ENCODE measurements around the gene CACNG1. TPM values are rescaled to one million over a fixed set of nuclear protein-coding genes. Genes with fewer than 3 reads are reported as not detected.
"Not testable (repeated sequence)": the region's sequence is repeated elsewhere in the genome, so short reads cannot be mapped to it uniquely, and the experiment has no call there.

CACNG1 gene
- polyA plus RNA-seq, 1 donor (not counting 4 experiments of a cell fraction or from before 2014, with no cell fraction given) = not detected

- no peak for DNase-seq (ENCODE audit: low read depth, low spot score)
- dilution Hi-C loops (cut with MboI; ENCODE audit: extremely low pct_ligation_motif_present, low sequenced_read_pairs) = no loop called here
Observed at GRCh38 chr17:67093348-67093747, 49.0 kb downstream of the CACNG1 start.

GRCh38 chr17:67095291-67095690, 50.9 kb downstream of the CACNG1 start:
- DNase-seq (ENCODE audit: low read depth, low spot score); H3K27ac ChIP-seq (ENCODE audit: control insufficient read depth, insufficient read depth, low read length); H3K36me3 ChIP-seq (ENCODE audit: control insufficient read depth in 2 of 2, extremely low read depth in 1 of 2, insufficient read depth in 2 of 2, low read length in 2 of 2); H4K20me1 ChIP-seq (ENCODE audit: control insufficient read depth, extremely low read depth, insufficient read depth, low read length); H3K4me2 ChIP-seq (ENCODE audit: control insufficient read depth, extremely low read depth, insufficient read depth, low read depth, low read length); H2AFZ ChIP-seq (ENCODE audit: control insufficient read depth, low read length); H3K79me2 ChIP-seq (ENCODE audit: control insufficient read depth, insufficient read depth, low read length); H3K9me1 ChIP-seq (ENCODE audit: control insufficient read depth, extremely low read depth, insufficient read depth, low read length); H3K4me1 ChIP-seq (ENCODE audit: control insufficient read depth, extremely low read depth, insufficient read depth, low read length); dilution Hi-C loops (cut with MboI; ENCODE audit: extremely low pct_ligation_motif_present, low sequenced_read_pairs); H3K9me3 ChIP-seq (ENCODE audit: control insufficient read depth, low read depth, low read length); H3K4me3 ChIP-seq (ENCODE audit: control insufficient read depth in 2 of 3, extremely low read depth in 1 of 3, insufficient read depth in 2 of 3, low read depth in 1 of 3, low read length in 3 of 3); H3K9ac ChIP-seq (ENCODE audit: control insufficient read depth, extremely low read depth, insufficient read depth, low read length); FAIRE-seq; H3K27me3 ChIP-seq (ENCODE audit: control insufficient read depth, extremely low read depth, insufficient read depth, low read length): not testable (repeated sequence)

More at GRCh38 chr17:67093348-67093747, 49.0 kb downstream of the CACNG1 start:
- no peak overlapping the region for H3K4me3 ChIP-seq (ENCODE audit: control insufficient read depth in 2 of 3, extremely low read depth in 1 of 3, insufficient read depth in 2 of 3, low read depth in 1 of 3, low read length in 3 of 3)
- peaks cover 4% of the 10 kb centered on the region for H4K20me1 ChIP-seq (ENCODE audit: control insufficient read depth, extremely low read depth, insufficient read depth, low read length)
- H3K79me2 ChIP-seq (ENCODE audit: control insufficient read depth, insufficient read depth, low read length) = peaks cover 4% of the 10 kb centered on the region
- no peaks in the 10 kb centered on the region for H3K4me1 ChIP-seq (ENCODE audit: control insufficient read depth, extremely low read depth, insufficient read depth, low read length)
- H3K27ac ChIP-seq (ENCODE audit: control insufficient read depth, insufficient read depth, low read length) = no peak overlapping the region
- peaks cover 0 to 2% of the 10 kb centered on the region in 2 experiments for H3K36me3 ChIP-seq (ENCODE audit: control insufficient read depth in 2 of 2, extremely low read depth in 1 of 2, insufficient read depth in 2 of 2, low read length in 2 of 2)
- no peak overlapping the region for H3K9ac ChIP-seq (ENCODE audit: control insufficient read depth, extremely low read depth, insufficient read depth, low read length)
- H2AFZ ChIP-seq (ENCODE audit: control insufficient read depth, low read length) = no peak overlapping the region
- TF ChIP-seq CTCF (optimal IDR thresholded peaks at IDR 0.05 in 1 of 3, IDR thresholded peaks at IDR 0.05 in 1 of 3, conservative IDR thresholded peaks at IDR 0.05 in 1 of 3; ENCODE audit: extremely low read depth in 1 of 3, insufficient read depth in 2 of 3, low read length in 3 of 3) (no peak), EZH2 (IDR thresholded peaks at IDR 0.05; ENCODE audit: low read length) (no peak)
- H3K9me1 ChIP-seq (ENCODE audit: control insufficient read depth, extremely low read depth, insufficient read depth, low read length) = no peaks in the 10 kb centered on the region
- H3K9me3 ChIP-seq (ENCODE audit: control insufficient read depth, low read depth, low read length) = no peaks in the 10 kb centered on the region
- no peaks in the 10 kb centered on the region for H3K27me3 ChIP-seq (ENCODE audit: control insufficient read depth, extremely low read depth, insufficient read depth, low read length)
- FAIRE-seq = no peak
- no peak overlapping the region for H3K4me2 ChIP-seq (ENCODE audit: control insufficient read depth, extremely low read depth, insufficient read depth, low read depth, low read length)

GRCh38 chr17:67095803-67096202, 51.4 kb downstream of the CACNG1 start:
- Histone ChIP-seq H3K27me3 (ENCODE audit: control insufficient read depth, extremely low read depth, insufficient read depth, low read length) (no peaks in the 10 kb centered on the region), H3K36me3 (ENCODE audit: control insufficient read depth in 2 of 2, extremely low read depth in 1 of 2, insufficient read depth in 2 of 2, low read length in 2 of 2) (peaks cover 0 to 1% of the 10 kb centered on the region in 2 experiments), H2AFZ (ENCODE audit: control insufficient read depth, low read length) (no peak overlapping the region), H4K20me1 (ENCODE audit: control insufficient read depth, extremely low read depth, insufficient read depth, low read length) (no peaks in the 10 kb centered on the region), H3K9ac (ENCODE audit: control insufficient read depth, extremely low read depth, insufficient read depth, low read length) (no peak overlapping the region), H3K4me3 (ENCODE audit: control insufficient read depth in 2 of 3, extremely low read depth in 1 of 3, insufficient read depth in 2 of 3, low read depth in 1 of 3, low read length in 3 of 3) (no peak overlapping the region), H3K4me2 (ENCODE audit: control insufficient read depth, extremely low read depth, insufficient read depth, low read depth, low read length) (no peak overlapping the region), H3K9me1 (ENCODE audit: control insufficient read depth, extremely low read depth, insufficient read depth, low read length) (no peaks in the 10 kb centered on the region), H3K4me1 (ENCODE audit: control insufficient read depth, extremely low read depth, insufficient read depth, low read length) (no peaks in the 10 kb centered on the region), H3K27ac (ENCODE audit: control insufficient read depth, insufficient read depth, low read length) (no peak overlapping the region), H3K79me2 (ENCODE audit: control insufficient read depth, insufficient read depth, low read length) (no peaks in the 10 kb centered on the region), H3K9me3 (ENCODE audit: control insufficient read depth, low read depth, low read length) (no peaks in the 10 kb centered on the region)
- TF ChIP-seq EZH2 (IDR thresholded peaks at IDR 0.05; ENCODE audit: low read length) (no peak), CTCF (optimal IDR thresholded peaks at IDR 0.05 in 1 of 3, IDR thresholded peaks at IDR 0.05 in 1 of 3, conservative IDR thresholded peaks at IDR 0.05 in 1 of 3; ENCODE audit: extremely low read depth in 1 of 3, insufficient read depth in 2 of 3, low read length in 3 of 3) (no peak)
- DNase-seq (ENCODE audit: low read depth, low spot score) (no peak), FAIRE-seq (no peak)
- dilution Hi-C loops (cut with MboI; ENCODE audit: extremely low pct_ligation_motif_present, low sequenced_read_pairs) = no loop called here

All from keratinocyte (primary cell).